Keratinocyte (primary cell): ENCODE data around the gene SLC66A1. TPM values are rescaled to one million over a fixed set of nuclear protein-coding genes. Genes with fewer than 3 reads are reported as not detected.

Experiments
- DNase-seq: peaks from one replicate; pipeline ENCODE4 v3.0.0-alpha.2; 2011; ENCODE audit warnings: low read depth, missing footprints, low spot score
- FAIRE-seq: peaks from 2 replicates; lab custom pipeline; 2011; peaks lifted over from hg19 to GRCh38; lab: Jason Lieb, UNC
- H2AFZ ChIP-seq: 2 replicates; pipeline ENCODE4 v1.6.0; 2012; ENCODE audit warnings: low read length, control low read depth, inconsistent platforms; ENCODE audit not compliant: control insufficient read depth
- H3K27ac ChIP-seq: 2 replicates; pipeline ENCODE4 v1.5.1; 2011; ENCODE audit warnings: low read length; ENCODE audit not compliant: control insufficient read depth, insufficient read depth
- H3K27me3 ChIP-seq: 3 replicates; pipeline ENCODE4 v1.6.0; 2011; ENCODE audit warnings: low read length; ENCODE audit not compliant: control insufficient read depth, insufficient read depth; ENCODE audit errors: extremely low read depth
- H3K36me3 ChIP-seq, 2 experiments: 2 replicates in 1 of 2; 3 replicates in 1 of 2; pipeline ENCODE4 v1.5.1; 2011; ENCODE audit warnings: low read length in 2 of 2, mild to moderate bottlenecking in 1 of 2; ENCODE audit not compliant: control insufficient read depth in 2 of 2, insufficient read depth in 2 of 2; ENCODE audit errors: extremely low read depth in 1 of 2
- H3K4me1 ChIP-seq: 3 replicates; pipeline ENCODE4 v1.5.1; 2011; ENCODE audit warnings: low read length; ENCODE audit not compliant: control insufficient read depth, insufficient read depth; ENCODE audit errors: extremely low read depth
- H3K4me2 ChIP-seq: 3 replicates; pipeline ENCODE4 v1.6.0; 2011; ENCODE audit warnings: low read depth, low read length; ENCODE audit not compliant: control insufficient read depth, insufficient read depth; ENCODE audit errors: extremely low read depth
- H3K4me3 ChIP-seq, 3 experiments: fragments of 200-600 bp in 1 of 3; sonication (generic) in 1 of 3; 2 replicates in 2 of 3; 3 replicates in 1 of 3; pipeline ENCODE4 v1.5.1; 2011 to 2016; ENCODE audit warnings: low read length in 3 of 3, mild to moderate bottlenecking in 3 of 3, control low read depth in 2 of 3, inconsistent platforms in 1 of 3, low read depth in 1 of 3, mixed read lengths in 1 of 3, mixed run types in 1 of 3, moderate library complexity in 1 of 3; ENCODE audit not compliant: control insufficient read depth in 2 of 3, insufficient read depth in 2 of 3; ENCODE audit errors: extremely low read depth in 1 of 3
- H3K79me2 ChIP-seq: 2 replicates; pipeline ENCODE4 v1.6.0; 2012; ENCODE audit warnings: low read length; ENCODE audit not compliant: control insufficient read depth, insufficient read depth
- H3K9ac ChIP-seq: 3 replicates; pipeline ENCODE4 v1.6.0; 2011; ENCODE audit warnings: low read length; ENCODE audit not compliant: control insufficient read depth, insufficient read depth; ENCODE audit errors: extremely low read depth
- H3K9me1 ChIP-seq: 3 replicates; pipeline ENCODE4 v1.6.0; 2011; ENCODE audit warnings: low read length; ENCODE audit not compliant: control insufficient read depth, insufficient read depth; ENCODE audit errors: extremely low read depth
- H3K9me3 ChIP-seq: 2 replicates; pipeline ENCODE4 v1.5.1; 2012; ENCODE audit warnings: low read depth, low read length; ENCODE audit not compliant: control insufficient read depth
- H4K20me1 ChIP-seq: 3 replicates; pipeline ENCODE4 v1.6.0; 2011; ENCODE audit warnings: low read length; ENCODE audit not compliant: control insufficient read depth, insufficient read depth; ENCODE audit errors: extremely low read depth
- CTCF ChIP-seq, 3 experiments: IDR thresholded peaks in 1 of 3; conservative IDR thresholded peaks in 1 of 3; optimal IDR thresholded peaks in 1 of 3; 2 replicates in 2 of 3; 3 replicates in 1 of 3; pipeline versions ENCODE3 to v1.5.1; 2011; ENCODE audit warnings: low read length in 3 of 3, mild to moderate bottlenecking in 3 of 3, moderate library complexity in 2 of 3, control low read depth in 1 of 3, inconsistent platforms in 1 of 3; ENCODE audit not compliant: insufficient read depth in 2 of 3; ENCODE audit errors: extremely low read depth in 1 of 3
- EZH2 ChIP-seq: IDR thresholded peaks from one replicate; pipeline ENCODE4 v1.6.1; 2012; ENCODE audit warnings: inconsistent platforms, mild to moderate bottlenecking, low read length, moderate library complexity
- dilution Hi-C: fragments of 300-500 bp; cut with MboI; formaldehyde crosslinking; loops from one replicate; pipeline ENCODE4 v1.7.0; 2020; ENCODE audit warnings: low sequenced_read_pairs; ENCODE audit not compliant: extremely low pct_ligation_motif_present
- polyA plus RNA-seq, 5 experiments: library from polyadenylated mRNA; depleted of rRNA in 3 of 5; stranded (reverse) in 3 of 5; stranded (forward) in 1 of 5; unstranded in 1 of 5; fragments of >200 nt; gene quantifications; 1 replicate in 1 of 5; 2 replicates in 3 of 5; 3 replicates in 1 of 5; pipeline versions ENCODE4 v1.2.1 to v1.2.3, GENCODE V29; 2011 to 2012; ENCODE audit warnings: missing spikeins in 2 of 5, low read depth in 1 of 5, low replicate concordance in 1 of 5

SLC66A1 gene
- polyA plus RNA-seq, 1 donor (not counting 4 experiments of a cell fraction or from before 2014, with no cell fraction given): 8.0 TPM

GRCh38 chr1:19324665-19324990, 12.5 kb downstream of the SLC66A1 start:
- TF ChIP-seq CTCF (optimal IDR thresholded peaks at IDR 0.05 in 1 of 3, IDR thresholded peaks at IDR 0.05 in 1 of 3, conservative IDR thresholded peaks at IDR 0.05 in 1 of 3; ENCODE audit: extremely low read depth in 1 of 3, insufficient read depth in 2 of 3, low read length in 3 of 3): no peak
- no peak overlapping the region for H3K9ac ChIP-seq
- H3K79me2 ChIP-seq: no peaks in the 10 kb centered on the region
- peaks cover 3% of the 10 kb centered on the region for H4K20me1 ChIP-seq
- H3K36me3 ChIP-seq: peaks cover 0 to 23% of the 10 kb centered on the region in 2 experiments
- H3K4me2 ChIP-seq: no peak overlapping the region
- FAIRE-seq: no peak
- dilution Hi-C loops: no loop called here
- no peaks in the 10 kb centered on the region for H3K4me1 ChIP-seq
- no peaks in the 10 kb centered on the region for H3K9me3 ChIP-seq
- DNase-seq: no peak
- H3K27me3 ChIP-seq: no peaks in the 10 kb centered on the region
- no peaks in the 10 kb centered on the region for H3K9me1 ChIP-seq
- no peak overlapping the region for H2AFZ ChIP-seq
- H3K4me3 ChIP-seq: no peak overlapping the region
- H3K27ac ChIP-seq: no peak overlapping the region

DNA sequence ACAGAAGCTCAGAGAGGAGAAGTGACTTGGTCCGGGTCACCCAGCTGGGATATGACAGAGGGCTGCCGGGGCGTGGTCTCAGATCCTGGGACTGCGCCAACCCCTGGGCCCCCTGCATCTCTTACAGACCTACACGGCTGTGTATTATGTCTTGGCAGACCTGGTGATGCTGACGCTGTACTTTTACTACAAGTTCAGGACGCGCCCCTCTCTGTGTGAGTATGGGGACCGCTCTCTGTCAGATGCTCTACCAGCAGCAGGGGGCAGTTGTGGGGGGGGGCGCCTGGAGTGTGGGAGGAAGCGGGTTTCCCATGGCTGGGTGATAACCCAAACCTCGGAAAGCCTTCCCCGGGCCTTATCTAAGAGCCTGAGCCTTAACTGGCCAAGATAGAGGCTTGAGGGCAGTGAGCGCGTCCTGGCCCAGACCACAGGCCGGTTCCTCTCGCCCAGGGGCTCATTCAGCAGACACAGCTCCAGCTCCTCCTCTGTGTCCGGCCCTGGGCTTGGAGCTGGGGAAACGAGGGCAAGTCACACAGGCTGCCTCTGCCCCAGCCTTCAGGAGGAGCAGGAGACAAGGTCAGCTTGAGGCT, 13.3 kb downstream of the SLC66A1 start:
- Histone ChIP-seq H3K9me3 (no peaks in the 10 kb centered on the region), H3K36me3 (peaks cover 0 to 23% of the 10 kb centered on the region in 2 experiments)
- no peak for FAIRE-seq

More for the DNA sequence above, 13.3 kb downstream of the SLC66A1 start:
- Histone ChIP-seq H3K27me3 (no peaks in the 10 kb centered on the region), H3K27ac (no peak overlapping the region), H3K4me2 (no peak overlapping the region), H3K4me3 (no peak overlapping the region), H4K20me1 (peaks cover 3% of the 10 kb centered on the region), H3K79me2 (no peaks in the 10 kb centered on the region), H2AFZ (no peak overlapping the region), H3K9me1 (no peaks in the 10 kb centered on the region), H3K9ac (no peak overlapping the region), H3K4me1 (no peaks in the 10 kb centered on the region)
- dilution Hi-C loops: no loop called here
- TF ChIP-seq EZH2: no peak
- no peak for TF ChIP-seq CTCF (optimal IDR thresholded peaks at IDR 0.05 in 1 of 3, IDR thresholded peaks at IDR 0.05 in 1 of 3, conservative IDR thresholded peaks at IDR 0.05 in 1 of 3; ENCODE audit: extremely low read depth in 1 of 3, insufficient read depth in 2 of 3, low read length in 3 of 3)
- DNase-seq: no peak
